DND-41 (cell line): ENCODE measurements around the gene TSPEAR.

ENCODE experiments used
- CTCF ChIP-seq: IDR thresholded peaks from 2 replicates; pipeline ENCODE4 v1.5.1; 2012; ENCODE audit warnings: borderline replicate concordance, low read length, moderate library complexity, mild to moderate bottlenecking; ENCODE audit not compliant: poor library complexity, severe bottlenecking; ENCODE audit errors: extremely low read depth
- EZH2 ChIP-seq: IDR thresholded peaks from 3 replicates; pipeline ENCODE4 v1.6.1; 2012; ENCODE audit warnings: borderline replicate concordance, low read depth, mild to moderate bottlenecking, moderate library complexity, low read length, inconsistent platforms; ENCODE audit not compliant: severe bottlenecking

DNA sequence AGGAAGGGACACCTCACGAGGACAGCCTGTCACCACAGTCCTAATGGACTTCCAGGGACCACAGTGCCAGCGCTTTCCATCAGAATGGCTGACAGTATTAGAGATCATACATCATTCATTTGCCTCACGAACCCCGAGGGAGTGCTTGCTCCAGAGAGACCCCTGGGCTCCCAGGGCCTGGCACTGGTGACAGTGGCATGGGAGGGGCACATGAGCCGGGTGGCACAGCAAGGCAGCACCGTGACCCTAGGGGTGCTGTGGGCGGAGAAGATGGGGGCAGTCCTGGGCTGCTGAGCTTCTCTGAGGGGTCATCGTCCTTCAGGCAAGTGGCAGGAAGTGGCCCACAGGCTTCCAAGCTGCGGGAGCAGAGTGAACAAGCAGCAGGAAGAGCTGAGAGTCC, 16.4 kb upstream of the TSPEAR start:
- TF ChIP-seq CTCF (no peak), EZH2 (no peak)
